ENCODE data around the gene TNIP1. TPM values are rescaled to one million over a fixed set of nuclear protein-coding genes. Genes with fewer than 3 reads are reported as not detected.

The TNIP1 gene
- total RNA-seq, 1 donor from 2014 or later: 54.6 TPM

GRCh38 chr5:151052836-151053235 lies 28.0 kb downstream of the TNIP1 start:
- intact Hi-C loops (cut with DNase I): loop anchor here (10.0 kb wide), 1 partner anchor 192 kb away; no protein-coding TSS in a partner anchor
- H3K27ac ChIP-seq: no peak overlapping the region

GRCh38 chr5:151051931-151052608 lies 28.8 kb downstream of the TNIP1 start:
- no peak for TF ChIP-seq CTCF (IDR thresholded peaks at IDR 0.05)
- peak overlapping the region in 1 of 2 donors; percentile 42 for H3K27ac ChIP-seq

More at GRCh38 chr5:151052836-151053235, 28.0 kb downstream of the TNIP1 start:
- DNase-seq (ENCODE audit: low spot score in 2 of 2): no peak
- no peak overlapping the region for H3K4me3 ChIP-seq
- H3K4me1 ChIP-seq: peaks cover 0 to 6% of the 10 kb centered on the region in 2 donors
- H3K9me3 ChIP-seq: no peaks in the 10 kb centered on the region
- no peaks in the 10 kb centered on the region for H3K27me3 ChIP-seq
- H3K36me3 ChIP-seq: peaks cover 34 to 86% of the 10 kb centered on the region in 2 donors
- TF ChIP-seq CTCF (IDR thresholded peaks at IDR 0.05): no peak

GRCh38 chr5:151051066-151051930 lies 29.5 kb downstream of the TNIP1 start:
- Histone ChIP-seq H3K4me1 (peaks cover 0 to 6% of the 10 kb centered on the region in 2 donors), H3K27ac (no peak overlapping the region), H3K27me3 (no peaks in the 10 kb centered on the region), H3K4me3 (no peak overlapping the region), H3K36me3 (peaks cover 31 to 84% of the 10 kb centered on the region in 2 donors), H3K9me3 (no peaks in the 10 kb centered on the region)
- peak; percentile 80 to 87 (median 86) for TF ChIP-seq CTCF (IDR thresholded peaks at IDR 0.05)
- intact Hi-C loops (cut with DNase I): loop anchor here (1.0 to 10.0 kb wide), 3 partner anchors 64 to 194 kb away; no protein-coding TSS in a partner anchor
- peak in 1 of 2 donors; percentile 91 for DNase-seq (ENCODE audit: low spot score in 2 of 2)

More at GRCh38 chr5:151051931-151052608, 28.8 kb downstream of the TNIP1 start:
- intact Hi-C loops (cut with DNase I): loop anchor here (1.0 to 10.0 kb wide), 3 partner anchors 63 to 193 kb away; no protein-coding TSS in a partner anchor
- Histone ChIP-seq H3K9me3 (no peaks in the 10 kb centered on the region), H3K4me1 (peaks cover 0 to 6% of the 10 kb centered on the region in 2 donors), H3K27me3 (no peaks in the 10 kb centered on the region), H3K36me3 (peaks cover 34 to 86% of the 10 kb centered on the region in 2 donors), H3K4me3 (no peak overlapping the region)
- no peak for DNase-seq (ENCODE audit: low spot score in 2 of 2)

- no peak overlapping the region for H3K27ac ChIP-seq
- peaks cover 0 to 6% of the 10 kb centered on the region in 2 donors for H3K4me1 ChIP-seq
- intact Hi-C loops (cut with DNase I): loop anchor here (1.0 kb wide), 1 partner anchor 46 kb away; no protein-coding TSS in a partner anchor
- TF ChIP-seq CTCF (IDR thresholded peaks at IDR 0.05): peak in 2 of 3 experiments; percentile 6 to 12
- H3K27me3 ChIP-seq: no peaks in the 10 kb centered on the region
- H3K9me3 ChIP-seq: no peaks in the 10 kb centered on the region
- no peak overlapping the region for H3K4me3 ChIP-seq
- peaks cover 36 to 73% of the 10 kb centered on the region in 2 donors for H3K36me3 ChIP-seq
- DNase-seq (ENCODE audit: low spot score in 2 of 2): no peak
Observed at GRCh38 chr5:151048526-151048925, 32.3 kb downstream of the TNIP1 start.

GRCh38 chr5:151047814-151048425 lies 32.9 kb downstream of the TNIP1 start:
- intact Hi-C loops (cut with DNase I): loop anchor here (1.0 kb wide), 1 partner anchor 46 kb away; no protein-coding TSS in a partner anchor
- Histone ChIP-seq H3K4me3 (no peak overlapping the region), H3K27ac (no peak overlapping the region), H3K4me1 (peaks cover 0 to 6% of the 10 kb centered on the region in 2 donors), H3K36me3 (peaks cover 42 to 74% of the 10 kb centered on the region in 2 donors), H3K27me3 (no peaks in the 10 kb centered on the region), H3K9me3 (no peaks in the 10 kb centered on the region)
- no peak for DNase-seq (ENCODE audit: low spot score in 2 of 2)
- TF ChIP-seq CTCF (IDR thresholded peaks at IDR 0.05): peak; percentile 75 to 92 (median 78)
